HEK293 (cell line): ENCODE data around the gene PNLIPRP1.

Source experiments
- CTCF ChIA-PET: fragments of 350-600 bp; formaldehyde crosslinking; extraction: SDS; loops from one replicate; lab custom pipeline; 2021; ENCODE audit warnings: antibody characterized with exemption; lab: Yijun Ruan, JAX
- POLR2A ChIA-PET: fragments of 300-600 bp; formaldehyde crosslinking; extraction: SDS; loops from one replicate; lab custom pipeline; 2020; ENCODE audit warnings: antibody characterized with exemption, inconsistent platforms; lab: Yijun Ruan, JAX
- H3K27ac ChIP-seq: fragments of 200-500 bp; sonication (Bioruptor generic); 2 replicates; pipeline ENCODE4 v1.5.1; 2014; ENCODE audit warnings: low read depth, low read length, control low read depth, inconsistent platforms; ENCODE audit errors: extremely low read depth
- H3K36me3 ChIP-seq, 2 experiments: fragments of 200-500 bp in 1 of 2; sonication (Bioruptor generic) in 1 of 2; 1 replicate in 1 of 2; 2 replicates in 1 of 2; pipeline ENCODE4 v1.5.1; 2014 to 2017; ENCODE audit warnings: inconsistent platforms in 2 of 2, low read length in 2 of 2; ENCODE audit not compliant: control insufficient read depth in 2 of 2, insufficient read depth in 1 of 2
- H3K4me1 ChIP-seq: fragments of 200-500 bp; sonication (Bioruptor generic); 2 replicates; pipeline ENCODE4 v1.5.1; 2014; ENCODE audit warnings: mild to moderate bottlenecking, low read length, inconsistent platforms; ENCODE audit not compliant: control insufficient read depth, insufficient read depth
- H3K4me3 ChIP-seq: 2 replicates; pipeline ENCODE4 v1.5.1; 2011; ENCODE audit warnings: low read depth, mild to moderate bottlenecking, control low read depth, low read length, moderate library complexity
- H3K9me3 ChIP-seq: fragments of 200-500 bp; sonication (Bioruptor generic); 2 replicates; pipeline ENCODE4 v1.5.1; 2014; ENCODE audit warnings: low read depth, low read length, inconsistent platforms; ENCODE audit not compliant: control insufficient read depth, insufficient read depth
- GLIS2 ChIP-seq: fragments of 450-650 bp; formaldehyde crosslinking; IDR thresholded peaks from 2 replicates; pipeline ENCODE4 v1.5.1; 2016; ENCODE audit warnings: missing biosample characterization, missing genetic modification characterization
- INSM2 ChIP-seq: fragments of 450-650 bp; formaldehyde crosslinking; IDR thresholded peaks from 2 replicates; pipeline ENCODE4 v1.5.1; 2016; ENCODE audit warnings: missing biosample characterization, missing genetic modification characterization
- KLF1 ChIP-seq: fragments of 450-650 bp; formaldehyde crosslinking; IDR thresholded peaks from 2 replicates; pipeline ENCODE4 v1.5.1; 2016; ENCODE audit warnings: missing biosample characterization, missing genetic modification characterization
- PRDM2 ChIP-seq: fragments of 450-650 bp; formaldehyde crosslinking; IDR thresholded peaks from 2 replicates; pipeline ENCODE4 v1.5.1; 2016; ENCODE audit warnings: missing biosample characterization, missing genetic modification characterization, borderline replicate concordance
- SALL2 ChIP-seq: fragments of 450-650 bp; formaldehyde crosslinking; IDR thresholded peaks from 2 replicates; pipeline ENCODE4 v1.5.0; 2017; ENCODE audit warnings: missing biosample characterization, mild to moderate bottlenecking, missing genetic modification characterization, borderline replicate concordance
- TRIM28 ChIP-seq: IDR thresholded peaks from 2 replicates; pipeline ENCODE4 v1.6.1; 2011; ENCODE audit warnings: low read length, control low read depth, borderline replicate concordance
- ZBTB11 ChIP-seq: fragments of 450-650 bp; formaldehyde crosslinking; conservative IDR thresholded peaks from 2 replicates; pipeline ENCODE4 v1.5.1; 2016; ENCODE audit warnings: low read depth, missing biosample characterization, missing genetic modification characterization
- ZBTB21 ChIP-seq: fragments of 450-650 bp; formaldehyde crosslinking; IDR thresholded peaks from 2 replicates; pipeline ENCODE4 v1.5.1; 2017; ENCODE audit warnings: missing biosample characterization, missing genetic modification characterization
- ZBTB26 ChIP-seq: fragments of 450-650 bp; formaldehyde crosslinking; optimal IDR thresholded peaks from 2 replicates; pipeline ENCODE3; 2016; ENCODE audit warnings: missing biosample characterization, mild to moderate bottlenecking, missing genetic modification characterization
- ZBTB6 ChIP-seq: fragments of 450-650 bp; formaldehyde crosslinking; IDR thresholded peaks from 2 replicates; pipeline ENCODE4 v1.5.1; 2017; ENCODE audit warnings: missing biosample characterization, missing genetic modification characterization
- ZNF133 ChIP-seq: fragments of 450-650 bp; formaldehyde crosslinking; IDR thresholded peaks from 2 replicates; pipeline ENCODE4 v1.5.1; 2016; ENCODE audit warnings: missing biosample characterization, missing genetic modification characterization
- ZNF146 ChIP-seq: fragments of 450-650 bp; formaldehyde crosslinking; IDR thresholded peaks from 2 replicates; pipeline ENCODE4 v1.5.1; 2016; ENCODE audit warnings: missing biosample characterization, missing genetic modification characterization
- ZNF16 ChIP-seq: fragments of 450-650 bp; formaldehyde crosslinking; IDR thresholded peaks from 2 replicates; pipeline ENCODE4 v1.5.1; 2016; ENCODE audit warnings: low read depth, missing biosample characterization, missing genetic modification characterization
- ZNF2 ChIP-seq: fragments of 450-650 bp; formaldehyde crosslinking; IDR thresholded peaks from 2 replicates; pipeline ENCODE4 v1.5.1; 2016; ENCODE audit warnings: missing biosample characterization, missing genetic modification characterization
- ZNF48 ChIP-seq: fragments of 450-650 bp; formaldehyde crosslinking; IDR thresholded peaks from 2 replicates; pipeline ENCODE4 v1.5.1; 2016; ENCODE audit warnings: missing biosample characterization, missing genetic modification characterization
- ZNF510 ChIP-seq: fragments of 450-650 bp; formaldehyde crosslinking; IDR thresholded peaks from 2 replicates; pipeline ENCODE4 v1.5.1; 2018; ENCODE audit warnings: mild to moderate bottlenecking, missing genetic modification characterization, missing biosample characterization; ENCODE audit not compliant: insufficient replicate concordance
- ZNF654 ChIP-seq: fragments of 450-650 bp; formaldehyde crosslinking; IDR thresholded peaks from 2 replicates; pipeline ENCODE4 v1.5.1; 2016; ENCODE audit warnings: low read depth, missing biosample characterization, missing genetic modification characterization
- ZNF843 ChIP-seq: fragments of 450-650 bp; formaldehyde crosslinking; IDR thresholded peaks from 2 replicates; pipeline ENCODE4 v1.5.1; 2016; ENCODE audit warnings: missing biosample characterization, missing genetic modification characterization
- ZSCAN5A ChIP-seq: fragments of 450-650 bp; formaldehyde crosslinking; IDR thresholded peaks from 2 replicates; pipeline ENCODE4 v1.5.1; 2016; ENCODE audit warnings: missing biosample characterization, missing genetic modification characterization

PNLIPRP1 gene

GRCh38 chr10:116631871-116632295, 41.1 kb downstream of the PNLIPRP1 start:
- no peaks in the 10 kb centered on the region for H3K9me3 ChIP-seq
- no peak for TF ChIP-seq ZBTB6
- no peak for TF ChIP-seq TRIM28
- TF ChIP-seq ZNF133 (tag by site-specific recombination), result no peak
- no peak for TF ChIP-seq GLIS2 (tag by site-specific recombination)
- no peak for TF ChIP-seq ZNF16 (tag by site-specific recombination)
- TF ChIP-seq, all 188 proteins: peak for 0
- ChIA-PET POLR2A (no interaction called here), CTCF (interaction anchor here (1.3 kb wide), 1 partner anchor 156 kb away, joined by 4 read pairs; no protein-coding TSS in a partner anchor)
- Histone ChIP-seq H3K4me3 (no peak overlapping the region), H3K27ac (no peak overlapping the region), H3K36me3 (no peaks in the 10 kb centered on the region), H3K4me1 (no peaks in the 10 kb centered on the region)

DNA sequence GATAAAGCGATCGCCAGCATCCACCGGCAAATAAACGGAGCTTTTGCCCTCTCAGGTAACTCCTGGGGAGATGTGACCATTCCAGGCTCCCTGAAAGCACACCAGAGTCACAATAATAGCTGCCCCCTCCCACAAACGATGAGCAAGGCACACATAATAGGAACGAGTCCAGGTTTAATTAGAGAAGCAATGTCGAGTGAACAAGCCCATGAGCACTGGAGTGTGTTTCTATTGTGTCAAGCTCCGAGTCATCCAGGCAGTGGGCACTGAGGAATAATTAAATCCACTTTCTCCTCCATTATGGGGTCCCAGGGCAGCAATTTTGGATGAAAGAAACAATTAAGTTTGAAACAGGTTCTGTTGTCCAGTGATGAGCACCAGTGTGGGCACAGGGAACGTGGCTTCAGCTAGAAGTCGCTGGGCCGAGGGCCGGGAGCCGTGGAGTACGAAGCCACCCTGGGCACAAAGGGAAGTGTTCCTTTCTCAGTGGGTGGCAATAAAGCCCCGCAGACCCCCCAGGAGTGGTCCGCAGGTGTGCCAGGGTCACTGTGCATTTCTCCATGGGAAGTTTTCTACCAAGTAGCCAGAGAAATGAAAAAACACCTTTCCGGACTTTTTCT, 41.9 kb downstream of the PNLIPRP1 start:
- TF ChIP-seq KLF1 (tag by site-specific recombination) (no peak), SALL2 (tag by site-specific recombination) (no peak), ZBTB26 (tag by site-specific recombination) (no peak), ZBTB11 (tag by site-specific recombination) (no peak), ZNF654 (tag by site-specific recombination) (no peak), ZNF510 (tag by site-specific recombination) (no peak), ZNF843 (tag by site-specific recombination) (no peak), PRDM2 (tag by site-specific recombination) (no peak), ZSCAN5A (tag by site-specific recombination) (no peak), ZBTB21 (tag by site-specific recombination) (no peak), ZNF48 (tag by site-specific recombination) (no peak), ZNF2 (tag by site-specific recombination) (no peak), ZNF146 (tag by site-specific recombination) (no peak), INSM2 (tag by site-specific recombination) (no peak), ZNF16 (tag by site-specific recombination) (no peak)
- H3K27ac ChIP-seq, result no peak overlapping the region
- H3K4me3 ChIP-seq, result no peak overlapping the region
- H3K4me1 ChIP-seq, result no peaks in the 10 kb centered on the region
- H3K36me3 ChIP-seq, result no peaks in the 10 kb centered on the region
- CTCF ChIA-PET, result no interaction called here
- H3K9me3 ChIP-seq, result no peaks in the 10 kb centered on the region
- POLR2A ChIA-PET, result no interaction called here
